Activated gamma-delta T cell (primary cell): ENCODE results near the gene ADAM12.
"Not testable (repeated sequence)": the region's sequence is repeated elsewhere in the genome, so short reads cannot be mapped to it uniquely, and the experiment has no call there.

Experiments used
- DNase-seq: peaks from one replicate; lab custom pipeline; 2025; lab: John Stamatoyannopoulos, UW

ADAM12 gene

GRCh38 chr10:126405239-126405775, 17.0 kb upstream of the ADAM12 start:
- DNase-seq = no peak

GRCh38 chr10:126402721-126403695, 14.7 kb upstream of the ADAM12 start:
- no peak for DNase-seq

DNA sequence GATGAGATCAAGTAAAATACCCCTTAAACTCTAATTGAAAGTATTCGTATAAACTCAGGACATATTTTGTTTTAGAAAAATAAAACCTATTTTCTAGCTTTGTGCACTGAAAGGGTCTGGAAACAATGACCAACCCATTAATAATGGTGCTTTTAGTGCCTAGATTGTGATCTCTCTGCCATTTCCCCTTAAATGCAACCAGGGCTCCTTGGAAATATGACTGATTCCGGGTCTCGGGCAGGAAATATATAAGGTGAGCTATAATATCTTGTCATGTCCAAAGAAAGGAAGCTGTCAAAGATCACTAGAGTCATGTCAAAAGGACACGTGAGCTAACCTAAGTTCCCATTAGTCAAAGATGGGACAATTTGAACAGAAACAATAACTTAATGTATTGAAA, 12.4 kb upstream of the ADAM12 start:
- no peak for DNase-seq

GRCh38 chr10:126398924-126399323, 10.6 kb upstream of the ADAM12 start:
- DNase-seq = no peak

- no peak for DNase-seq
Measured at GRCh38 chr10:126398383-126398743, 10.1 kb upstream of the ADAM12 start.

DNA sequence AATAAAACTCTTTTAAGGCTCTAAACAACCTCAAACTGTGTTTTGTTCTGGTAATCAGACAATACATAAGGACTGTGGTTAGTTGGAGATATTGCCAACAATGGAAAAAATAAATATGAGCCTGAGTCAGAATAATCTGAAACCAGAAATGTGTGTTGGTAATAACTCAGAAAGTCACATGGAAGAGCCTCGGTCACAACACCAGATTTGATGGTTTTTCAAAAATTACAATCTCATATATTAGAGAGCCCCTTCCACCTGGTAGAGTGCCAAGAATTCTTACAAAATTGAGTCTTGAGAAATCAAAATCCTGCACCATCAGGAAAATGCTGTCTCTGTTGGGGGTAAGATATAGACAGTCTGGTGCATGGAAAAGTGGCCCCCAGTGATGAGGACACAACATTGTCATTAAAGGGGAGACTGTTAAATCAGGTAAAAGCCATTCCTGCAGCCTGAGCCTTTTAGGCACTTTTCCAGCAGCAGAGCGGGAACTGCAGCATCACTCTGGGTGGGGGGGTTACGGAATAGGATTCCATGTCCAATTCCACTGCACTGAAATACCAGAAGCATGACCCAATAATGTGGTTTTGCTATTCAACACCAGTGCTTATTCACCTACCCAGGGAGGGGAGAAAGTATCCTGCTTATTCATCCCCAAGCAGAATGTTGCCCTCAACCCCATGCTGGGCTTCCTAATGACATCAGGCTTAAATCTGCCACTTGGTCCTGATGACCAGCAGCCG, 9.5 kb upstream of the ADAM12 start:
- no peak for DNase-seq

- DNase-seq = no peak
Measured at GRCh38 chr10:126397156-126397555, 8.9 kb upstream of the ADAM12 start.

- DNase-seq = no peak
Measured at GRCh38 chr10:126394948-126395347, 6.7 kb upstream of the ADAM12 start.

DNA sequence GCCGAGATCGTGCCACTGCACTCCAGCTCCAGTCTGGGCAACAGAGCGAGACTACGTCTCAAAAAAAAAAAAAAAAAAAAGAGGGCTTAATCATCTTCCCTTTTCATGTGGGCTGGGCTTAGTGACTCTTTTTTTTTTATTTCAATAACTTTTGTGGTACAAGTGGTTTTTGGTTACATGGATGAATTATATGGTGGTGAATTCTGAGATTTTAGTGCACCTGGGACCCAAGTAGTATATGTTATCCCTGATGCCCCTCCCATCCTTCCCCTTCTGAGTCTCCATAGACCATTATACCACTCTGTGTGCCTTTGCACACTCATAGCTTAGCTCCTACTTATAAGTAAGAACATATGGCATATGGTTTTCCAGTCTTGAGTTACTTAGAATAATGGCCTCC, 4.8 kb upstream of the ADAM12 start:
- no peak for DNase-seq

DNA sequence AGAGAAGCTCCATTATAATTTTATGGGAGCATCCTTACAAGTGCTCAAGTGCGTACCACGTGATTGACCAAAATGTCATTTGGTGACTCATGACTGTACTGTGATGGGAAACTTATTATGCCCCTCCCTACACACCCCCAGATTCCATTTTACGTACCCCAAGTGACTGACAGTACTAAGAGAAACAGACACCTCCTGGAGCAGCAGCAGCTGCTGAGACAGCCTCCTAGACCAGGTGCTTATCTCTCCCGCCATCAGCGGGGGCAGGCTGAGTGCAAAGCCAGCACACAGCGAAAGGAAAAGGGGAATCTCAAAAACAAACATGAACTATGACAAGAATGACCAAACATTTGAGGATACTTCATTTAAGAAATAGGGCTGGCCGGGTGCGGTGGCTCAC, 4.2 kb upstream of the ADAM12 start:
- no peak for DNase-seq

DNA sequence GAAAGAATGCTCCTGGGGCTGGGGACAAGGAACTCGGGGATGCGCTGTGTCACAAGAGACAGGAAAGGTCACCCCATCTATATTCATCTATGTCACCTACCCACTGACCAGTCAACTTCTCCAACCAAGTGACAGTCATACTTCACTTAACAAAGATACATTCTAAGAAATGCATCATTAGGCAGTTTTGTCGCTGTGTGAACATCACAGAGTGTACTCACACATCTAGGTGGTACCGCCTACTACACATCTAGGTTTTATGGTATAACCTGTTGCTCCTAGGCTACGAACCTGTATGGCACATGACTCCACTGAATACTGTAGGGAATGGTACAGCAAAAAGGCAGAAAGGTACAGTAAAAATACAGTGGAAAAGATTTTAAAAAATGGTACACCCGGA, 3.8 kb upstream of the ADAM12 start:
- DNase-seq = no peak

GRCh38 chr10:126391192-126391885, 3.1 kb upstream of the ADAM12 start:
- no peak for DNase-seq

DNA sequence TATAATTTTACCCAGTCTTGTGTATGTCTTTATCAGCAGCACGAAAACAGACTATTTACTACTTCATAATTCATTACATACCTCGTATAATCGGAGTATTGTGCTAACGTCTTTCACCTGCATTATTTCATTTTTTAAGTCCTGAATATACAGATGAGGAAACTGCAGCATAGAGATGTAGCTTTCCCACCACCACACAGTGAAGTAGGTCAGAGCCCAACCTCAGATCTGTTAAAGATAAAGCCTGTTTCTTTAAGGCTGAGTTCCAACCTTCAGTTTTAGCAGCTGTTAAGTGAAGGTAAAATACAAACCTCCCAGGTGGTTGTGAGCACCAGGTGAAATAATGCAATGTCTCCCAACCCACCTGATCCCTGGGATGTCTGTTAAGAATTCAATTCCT, 2.0 kb upstream of the ADAM12 start:
- no peak for DNase-seq

GRCh38 chr10:126387041-126387921, 996 bp downstream of the ADAM12 start:
- DNase-seq = no peak

DNA sequence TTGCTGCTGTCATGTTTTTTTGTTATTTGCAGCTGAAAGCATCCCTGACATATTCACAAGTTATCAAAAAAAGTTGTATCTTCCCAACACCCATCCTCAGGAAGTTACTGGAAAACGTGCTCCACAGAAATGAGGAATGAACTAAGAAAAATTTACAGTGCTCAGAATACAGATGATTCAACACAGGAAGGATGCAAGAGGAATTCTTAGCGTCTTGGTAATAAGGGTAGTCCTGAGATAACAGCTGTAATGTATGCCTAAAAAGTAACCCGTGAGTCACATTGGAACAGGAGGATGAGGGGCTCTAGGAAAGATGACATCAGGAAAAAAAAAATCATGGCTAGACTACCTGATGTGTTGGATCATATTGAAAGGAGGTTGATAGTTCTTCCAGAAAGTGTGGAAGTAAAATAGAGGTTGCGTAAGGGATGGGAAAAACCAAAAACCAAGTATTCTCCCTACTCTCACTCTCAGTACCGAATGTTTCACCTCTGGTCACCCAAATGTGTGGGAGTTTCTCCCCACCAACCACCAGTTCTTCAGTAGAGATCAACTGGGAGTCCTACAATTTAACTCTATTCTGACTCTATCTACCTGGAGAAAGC, 3.9 kb downstream of the ADAM12 start:
- no peak for DNase-seq

- DNase-seq = no peak
Measured at GRCh38 chr10:126380352-126381076, 7.8 kb downstream of the ADAM12 start.

DNA sequence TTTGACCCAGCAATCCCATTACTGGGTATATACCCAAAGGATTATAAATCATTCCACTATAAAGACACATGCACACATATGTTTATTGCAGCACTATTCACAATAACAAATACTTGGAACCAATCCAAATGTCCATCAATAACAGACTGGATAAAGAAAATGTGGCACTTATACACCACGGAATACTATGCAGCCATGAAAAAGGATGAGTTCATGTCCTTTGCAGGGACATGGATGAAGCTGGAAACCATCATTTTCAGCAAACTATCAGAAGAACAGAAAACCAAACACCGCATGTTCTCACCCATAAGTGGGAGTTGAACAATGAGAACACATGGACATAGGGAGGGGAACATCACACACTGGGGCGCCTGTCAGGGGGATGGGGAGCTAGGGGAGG, 9.1 kb downstream of the ADAM12 start:
- DNase-seq = not testable (repeated sequence)

GRCh38 chr10:126376956-126377355, 11.3 kb downstream of the ADAM12 start:
- no peak for DNase-seq

- no peak for DNase-seq
Measured at GRCh38 chr10:126375926-126376554, 12.2 kb downstream of the ADAM12 start.

GRCh38 chr10:126375299-126375698, 13.0 kb downstream of the ADAM12 start:
- DNase-seq = no peak
